HG03159 (cell line): Measurements from ENCODE around the gene TXNDC12.
"Not testable (repeated sequence)": the region's sequence is repeated elsewhere in the genome, so short reads cannot be mapped to it uniquely, and the experiment has no call there.

Source experiments
- ATAC-seq: cut with Tn5 transposase; IDR thresholded peaks from one replicate; pipeline ENCODE4 v1.9.1; 2021; ENCODE audit warnings: mild to moderate bottlenecking, moderate library complexity; ENCODE audit not compliant: unreplicated experiment

TXNDC12 gene

DNA sequence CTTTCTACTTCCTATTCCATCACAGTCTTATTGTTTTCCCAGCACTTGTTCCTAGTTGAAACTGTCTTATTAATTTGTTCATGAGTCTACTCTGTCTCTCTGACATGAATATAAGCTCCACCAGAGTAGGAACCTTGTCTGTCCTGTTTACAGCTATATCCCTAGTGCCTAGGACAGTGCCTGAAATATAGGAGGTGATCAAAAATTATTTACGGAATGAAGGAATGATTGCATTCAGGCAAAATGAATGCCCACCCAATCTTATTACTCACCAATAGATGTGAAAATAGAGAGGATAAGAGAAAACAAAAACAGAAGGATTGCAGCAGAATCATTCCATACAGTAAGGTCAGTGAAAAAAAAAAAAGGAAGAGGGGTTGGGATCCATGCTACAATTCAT, 1.1 kb downstream of the TXNDC12 start:
- no peak for ATAC-seq

- ATAC-seq: not testable (repeated sequence)
These were observed 5.7 kb downstream of the TXNDC12 start for GRCh38 chr1:52049337-52049736.

- ATAC-seq: not testable (repeated sequence)
These were observed 9.3 kb downstream of the TXNDC12 start for GRCh38 chr1:52045666-52046195.

- no peak for ATAC-seq
These were observed 9.8 kb downstream of the TXNDC12 start for GRCh38 chr1:52045236-52045635.

DNA sequence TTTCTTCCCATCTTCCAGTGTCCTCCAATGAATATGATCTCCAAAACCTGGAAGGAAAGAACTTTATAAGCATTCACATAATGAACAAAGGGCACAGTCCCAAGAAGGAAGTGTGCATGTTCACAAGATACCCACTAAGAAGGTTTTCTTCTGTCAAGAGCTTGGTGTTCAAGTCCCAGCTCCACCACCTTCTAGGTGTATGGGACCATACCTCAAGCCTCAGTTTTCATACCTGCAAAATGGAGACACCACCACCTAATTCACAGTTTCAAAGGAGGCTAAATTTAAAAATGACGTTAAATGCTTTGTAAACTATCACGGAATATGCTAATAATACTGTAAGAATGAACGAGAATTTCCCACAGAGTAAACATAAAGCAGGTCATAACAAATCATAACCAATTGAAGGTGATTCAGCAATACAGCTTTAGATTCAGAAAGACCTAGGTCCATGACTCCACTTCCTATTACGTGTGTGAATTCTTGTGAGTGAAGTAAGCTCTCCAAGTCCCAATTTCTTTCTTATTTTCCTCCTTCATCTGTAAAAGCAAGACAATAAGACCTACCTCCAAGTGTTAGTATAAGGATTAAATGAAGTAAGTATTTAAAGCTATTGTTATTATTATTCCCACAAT, 13.3 kb downstream of the TXNDC12 start:
- ATAC-seq: no peak

DNA sequence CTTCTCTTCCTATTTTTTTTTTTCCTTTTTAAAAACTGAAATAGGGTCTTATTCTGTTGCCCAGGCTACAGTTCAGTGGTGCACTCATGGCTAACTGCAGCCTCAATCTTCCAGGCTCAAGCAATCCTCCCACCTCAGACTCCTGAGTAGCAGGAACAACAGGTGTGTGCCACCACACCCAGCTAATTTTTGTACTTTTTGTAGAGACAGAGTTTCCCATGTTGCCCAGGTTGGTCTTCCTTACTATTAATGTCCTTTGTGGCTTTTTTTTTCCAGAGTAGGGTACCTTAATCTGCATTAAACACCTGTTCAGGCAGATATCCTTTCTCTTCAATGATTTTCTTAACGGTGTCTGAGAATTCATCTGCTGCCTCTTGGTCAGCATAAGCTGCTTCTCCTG, 17.1 kb downstream of the TXNDC12 start:
- no peak for ATAC-seq

DNA sequence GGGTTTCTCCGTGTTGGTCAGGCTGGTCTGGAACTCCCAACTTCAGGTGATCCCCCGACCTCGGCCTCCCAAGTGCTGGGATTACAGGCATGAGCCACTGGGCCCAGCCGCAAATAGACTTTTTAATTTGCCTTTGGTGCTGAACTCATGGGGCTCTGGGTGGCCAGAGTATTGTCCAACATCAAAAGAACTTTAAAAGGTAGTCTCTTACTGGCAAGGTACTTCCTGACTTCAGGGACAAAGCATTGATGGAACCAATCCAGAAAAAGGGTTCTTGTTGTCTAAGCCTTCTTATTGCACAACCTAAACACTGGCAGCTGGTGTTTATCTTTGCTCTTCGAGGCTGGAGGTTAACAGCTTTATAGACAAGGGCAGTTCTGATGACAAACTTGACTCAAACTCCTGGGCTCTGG, 17.6 kb downstream of the TXNDC12 start:
- ATAC-seq: no peak

DNA sequence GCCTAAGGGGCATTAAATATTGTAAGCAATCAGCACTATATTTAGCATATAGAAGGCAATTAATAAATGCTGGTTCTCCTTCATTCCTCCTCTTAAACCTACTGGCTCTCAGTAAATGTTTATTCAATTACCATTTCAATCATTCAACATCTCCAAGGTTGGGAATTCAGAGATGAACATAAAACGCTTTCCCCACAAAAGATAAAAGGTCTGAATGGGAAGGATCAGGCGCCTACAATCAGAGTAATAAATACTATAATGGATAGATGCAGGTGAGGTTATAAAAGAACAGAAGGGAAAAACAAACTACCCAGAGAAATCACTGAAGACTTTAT, 21.0 kb downstream of the TXNDC12 start:
- no peak for ATAC-seq

DNA sequence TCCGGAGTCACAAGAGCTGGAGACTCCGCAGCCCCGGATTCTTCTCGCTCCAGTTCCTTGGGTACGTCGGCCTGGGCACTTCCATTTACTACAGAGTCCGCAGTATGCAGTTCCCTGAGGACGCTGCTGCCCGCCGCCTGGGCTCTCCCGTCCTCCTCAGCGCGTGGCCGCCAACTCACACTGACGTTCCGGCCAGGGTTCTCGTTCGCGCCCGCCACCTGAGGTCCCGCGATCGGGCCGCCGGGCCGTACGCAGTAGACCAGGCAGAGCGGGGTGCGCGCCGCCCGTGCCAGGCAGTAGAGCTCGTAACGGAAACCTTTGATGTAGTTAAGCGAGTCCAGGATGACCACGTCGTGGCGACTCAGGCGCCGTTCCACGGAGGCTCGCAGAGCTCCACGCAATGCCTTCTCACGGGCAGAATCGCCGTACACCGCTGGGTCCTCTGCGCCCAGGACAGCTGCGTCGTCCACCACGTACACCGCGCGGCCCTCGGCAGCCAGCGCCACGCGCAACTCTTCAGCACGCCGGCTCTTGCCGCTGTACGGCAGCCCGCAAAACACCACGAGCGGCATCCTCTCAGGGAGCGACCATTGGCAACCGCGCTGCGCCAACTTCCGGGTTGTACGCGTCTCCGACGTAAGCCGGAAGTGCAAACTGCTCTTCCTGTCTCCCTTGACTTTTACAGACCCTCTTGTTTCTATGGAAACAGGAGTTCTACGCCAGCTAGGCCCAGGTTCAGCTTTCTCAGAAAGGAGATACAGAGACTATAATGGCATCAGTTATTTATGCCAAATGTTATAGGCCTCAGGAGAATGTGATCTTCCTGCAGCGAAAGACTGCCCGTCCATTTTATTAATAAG, 21.6 kb downstream of the TXNDC12 start, which contains the start of gene KTI12:
Gene KTI12, minus strand, starts transcription at position 621 of the 860 bp plus-strand sequence. Its CDS starts 49 bp downstream, at position 572.
- ATAC-seq: peak; percentile 84

- ATAC-seq: peak; percentile 24
These were observed 22.2 kb downstream of the TXNDC12 start for GRCh38 chr1:52032785-52033131.

GRCh38 chr1:52032124-52032784, 22.7 kb downstream of the TXNDC12 start:
- ATAC-seq: peak; percentile 22

- ATAC-seq: not testable (repeated sequence)
These were observed 26.2 kb downstream of the TXNDC12 start for GRCh38 chr1:52028839-52029238.

DNA sequence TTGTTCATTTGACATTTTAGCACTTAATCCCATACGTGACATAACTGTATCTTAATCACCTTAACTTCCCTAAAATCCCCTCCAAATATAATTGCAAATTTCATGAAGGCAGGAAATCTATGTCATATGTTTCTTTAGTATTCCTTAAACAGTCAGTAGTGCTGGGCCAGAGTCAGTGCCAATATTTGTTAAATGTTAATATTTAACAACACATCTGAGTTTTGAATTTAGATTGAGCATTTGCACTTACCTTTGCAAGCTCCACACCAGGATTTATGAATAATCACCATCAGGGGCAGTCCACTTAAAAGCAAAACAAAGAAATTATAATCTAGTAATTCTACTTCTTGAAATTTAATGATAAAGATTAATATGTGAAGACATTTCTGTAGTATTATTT, 26.7 kb downstream of the TXNDC12 start:
- ATAC-seq: no peak

DNA sequence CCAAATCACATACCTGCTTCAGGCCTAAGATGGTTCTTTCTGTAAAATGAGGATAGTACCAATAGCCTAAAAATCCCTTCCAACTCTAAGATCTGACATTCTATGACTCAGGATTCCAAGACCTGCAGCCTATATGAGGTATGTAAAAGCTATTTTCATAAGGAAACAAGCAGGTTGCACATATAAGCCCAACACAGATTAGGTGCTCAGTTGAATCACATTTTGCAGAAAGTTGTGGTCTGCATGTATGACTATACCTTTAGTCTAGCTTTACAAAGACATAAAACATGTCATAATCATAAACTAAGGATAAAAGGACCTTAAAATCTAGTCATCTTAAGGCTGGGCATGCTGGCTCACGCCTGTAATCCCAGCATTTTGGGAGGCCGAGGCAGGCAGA, 28.7 kb downstream of the TXNDC12 start:
- no peak for ATAC-seq

DNA sequence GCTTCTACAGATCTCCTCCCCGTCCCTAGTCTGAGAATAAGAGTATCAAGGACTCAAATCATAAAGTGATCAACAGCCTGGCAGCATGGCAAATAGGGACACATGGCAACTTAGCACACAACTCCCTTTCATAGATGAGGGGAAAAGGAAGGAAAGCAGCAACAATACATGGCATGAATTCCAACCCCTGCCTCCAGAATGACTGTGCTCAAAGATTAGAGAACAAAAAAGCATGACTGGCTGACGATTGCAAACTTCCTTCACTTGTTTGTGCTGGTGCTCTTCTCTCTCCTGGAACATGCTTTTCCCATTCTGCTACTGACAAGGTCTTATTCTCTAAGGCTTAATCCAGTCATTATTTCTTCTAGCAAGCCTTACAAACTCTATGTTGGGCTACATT, 32.9 kb downstream of the TXNDC12 start:
- ATAC-seq: no peak

DNA sequence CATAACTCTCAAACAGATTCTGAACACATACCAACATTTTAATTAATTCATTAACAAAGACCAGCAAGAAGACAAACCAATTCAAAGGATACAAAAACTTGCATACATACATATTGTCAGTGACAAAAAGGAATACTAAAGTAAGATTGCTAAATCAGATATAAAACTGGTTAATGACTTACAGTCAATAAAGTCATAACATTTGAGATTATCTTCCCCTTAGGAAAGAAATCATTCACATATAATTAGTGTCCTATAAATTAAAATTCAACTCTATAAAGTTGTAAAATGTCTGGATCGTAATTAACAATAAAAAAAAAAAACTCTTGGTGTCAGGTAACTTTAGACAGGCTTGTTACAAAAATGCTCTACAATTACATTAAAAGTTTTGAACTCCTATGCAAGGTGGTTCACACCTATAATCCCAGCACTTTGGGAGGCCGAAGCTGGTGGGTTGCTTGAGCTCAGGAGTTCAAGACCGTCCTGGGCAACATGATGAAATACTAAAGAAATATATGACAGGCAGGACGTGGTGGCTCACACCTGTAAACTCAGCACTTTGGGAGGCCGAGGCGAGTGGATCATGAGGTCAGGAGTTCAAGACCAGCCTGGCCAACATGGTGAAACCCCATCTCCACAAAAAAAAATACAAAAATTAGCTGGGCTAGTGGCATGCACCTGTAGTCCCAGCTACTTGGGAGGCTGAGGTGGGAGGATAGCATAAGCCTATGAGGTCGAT, 46.8 kb downstream of the TXNDC12 start:
- no peak for ATAC-seq

- no peak for ATAC-seq
These were observed 47.6 kb downstream of the TXNDC12 start for GRCh38 chr1:52007215-52008002.

DNA sequence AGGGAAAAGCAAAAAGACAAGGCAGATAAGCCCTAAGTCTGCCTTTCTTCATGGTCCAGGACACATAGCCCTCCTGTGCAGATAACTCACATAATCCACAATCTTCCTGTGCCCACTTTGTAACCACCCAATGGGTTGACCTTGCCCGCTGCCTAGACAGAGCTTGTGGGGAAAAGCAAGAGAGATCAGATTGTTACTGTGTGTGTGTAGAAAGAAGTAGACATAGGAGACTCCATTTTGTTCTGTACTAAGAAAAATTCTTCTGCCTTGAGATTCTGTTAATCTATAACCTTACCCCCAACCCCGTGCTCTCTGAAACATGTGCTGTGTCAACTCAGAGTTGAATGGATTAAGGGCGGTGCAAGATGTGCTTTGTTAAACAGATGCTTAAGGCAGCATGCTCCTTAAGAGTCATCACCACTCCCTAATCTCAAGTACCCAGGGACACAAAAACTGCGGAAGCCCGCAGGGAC, 48.9 kb downstream of the TXNDC12 start:
- ATAC-seq: not testable (repeated sequence)

DNA sequence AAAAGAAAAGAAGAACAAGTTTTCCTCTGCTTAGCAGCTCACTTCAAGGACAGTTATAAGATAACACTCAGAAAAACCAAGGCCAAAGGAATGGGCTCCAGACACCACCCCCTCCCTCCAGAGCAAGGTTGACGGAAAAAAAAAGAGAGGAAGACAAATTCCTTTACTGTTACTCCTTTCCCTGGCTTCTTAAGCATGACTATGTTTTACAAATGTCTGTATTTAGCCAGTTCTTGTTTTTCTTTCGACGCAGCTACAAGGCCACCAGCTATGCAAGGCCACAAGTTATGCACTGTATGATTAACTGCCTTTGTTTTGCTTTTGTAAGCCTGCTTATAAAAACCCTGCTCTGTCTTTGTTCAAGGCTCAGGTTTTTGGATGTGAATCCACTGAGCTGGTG, 49.4 kb downstream of the TXNDC12 start:
- ATAC-seq: not testable (repeated sequence)

- no peak for ATAC-seq
These were observed 51.1 kb downstream of the TXNDC12 start for GRCh38 chr1:52003877-52004276.
